ENCODE data around the gene FGFR2. TPM values are rescaled to one million over a fixed set of nuclear protein-coding genes. Genes with fewer than 3 reads are reported as not detected.

Gene FGFR2
- total and polyA plus RNA-seq, 2 of the 4 experiments (the other 2 are of a cell fraction) = not detected

GRCh38 chr10:121481180-121481579 is 117.1 kb downstream of the FGFR2 start:
- ChIA-PET POLR2A (ENCODE audit: unreplicated experiment) (no interaction called here), CTCF (no interaction called here)
- no peak overlapping the region for H2BK5ac ChIP-seq (ENCODE audit: low read depth, low read length, poor library complexity, severe bottlenecking)
- no peaks in the 10 kb centered on the region for H3K4me1 ChIP-seq (ENCODE audit: control insufficient read depth, insufficient read depth, low read length)
- WGBS, 2 experiments (ENCODE audit: extremely low coverage in 2 of 2, insufficient read length in 1 of 2) = no CpG with 5 or more reads among the region's 1 CpG
- H2AFZ ChIP-seq (replicated peaks; ENCODE audit: low read length, poor library complexity) = no peak overlapping the region
- no peak overlapping the region for H3K27ac ChIP-seq (ENCODE audit: insufficient read depth, low read length)
- no peak overlapping the region for H3K23ac ChIP-seq (ENCODE audit: low read depth, low read length)
- no peak overlapping the region for H3K4ac ChIP-seq (ENCODE audit: low read depth, low read length)
- H3K4me3 ChIP-seq (ENCODE audit: insufficient read depth, low read depth, low read length) = no peak overlapping the region
- BruUV-seq (replicated peaks) = no TSS peak
- H3K36me3 ChIP-seq (ENCODE audit: control insufficient read depth, insufficient read depth, low read length) = no peaks in the 10 kb centered on the region
- DNase-seq (no peak), ATAC-seq (ENCODE audit: low read depth) (no peak)
- H3K4me2 ChIP-seq (ENCODE audit: low read depth, low read length) = no peak overlapping the region
- H3K9me3 ChIP-seq (ENCODE audit: control insufficient read depth, insufficient read depth, low read length) = peaks cover 29% of the 10 kb centered on the region
- no peaks in the 10 kb centered on the region for H3K9me1 ChIP-seq (ENCODE audit: insufficient read depth, low read length)
- H3K14ac ChIP-seq (replicated peaks; ENCODE audit: low read depth, low read length) = no peak overlapping the region
- H3K27me3 ChIP-seq (ENCODE audit: control insufficient read depth, insufficient read depth, low read length) = no peaks in the 10 kb centered on the region
- H4K20me1 ChIP-seq (ENCODE audit: insufficient read depth, low read length) = no peaks in the 10 kb centered on the region
- no peak overlapping the region for H3K18ac ChIP-seq (ENCODE audit: low read depth, low read length)
- no peak overlapping the region for H2BK20ac ChIP-seq (ENCODE audit: low read depth, low read length)
- TF ChIP-seq CHD1 (IDR thresholded peaks at IDR 0.05; ENCODE audit: low read depth, low read length) (no peak), RCOR1 (IDR thresholded peaks at IDR 0.05; ENCODE audit: insufficient replicate concordance, low read length) (no peak), RAD21 (IDR thresholded peaks at IDR 0.05; ENCODE audit: low read length) (no peak), MXI1 (IDR thresholded peaks at IDR 0.05; ENCODE audit: borderline replicate concordance, low read depth, low read length) (no peak), SMC3 (IDR thresholded peaks at IDR 0.05; ENCODE audit: low read depth, low read length) (no peak), NFE2L2 (IDR thresholded peaks at IDR 0.05; ENCODE audit: low read depth, low read length) (no peak), CEBPB (IDR thresholded peaks at IDR 0.05; ENCODE audit: low read depth, low read length) (no peak), RFX5 (IDR thresholded peaks at IDR 0.05; ENCODE audit: low read depth, low read length) (no peak), MAZ (IDR thresholded peaks at IDR 0.05; ENCODE audit: borderline replicate concordance, low read depth, low read length) (no peak), ELK1 (IDR thresholded peaks at IDR 0.05; ENCODE audit: borderline replicate concordance, low read depth, low read length) (no peak)
- TF ChIP-seq, protein P1, sequence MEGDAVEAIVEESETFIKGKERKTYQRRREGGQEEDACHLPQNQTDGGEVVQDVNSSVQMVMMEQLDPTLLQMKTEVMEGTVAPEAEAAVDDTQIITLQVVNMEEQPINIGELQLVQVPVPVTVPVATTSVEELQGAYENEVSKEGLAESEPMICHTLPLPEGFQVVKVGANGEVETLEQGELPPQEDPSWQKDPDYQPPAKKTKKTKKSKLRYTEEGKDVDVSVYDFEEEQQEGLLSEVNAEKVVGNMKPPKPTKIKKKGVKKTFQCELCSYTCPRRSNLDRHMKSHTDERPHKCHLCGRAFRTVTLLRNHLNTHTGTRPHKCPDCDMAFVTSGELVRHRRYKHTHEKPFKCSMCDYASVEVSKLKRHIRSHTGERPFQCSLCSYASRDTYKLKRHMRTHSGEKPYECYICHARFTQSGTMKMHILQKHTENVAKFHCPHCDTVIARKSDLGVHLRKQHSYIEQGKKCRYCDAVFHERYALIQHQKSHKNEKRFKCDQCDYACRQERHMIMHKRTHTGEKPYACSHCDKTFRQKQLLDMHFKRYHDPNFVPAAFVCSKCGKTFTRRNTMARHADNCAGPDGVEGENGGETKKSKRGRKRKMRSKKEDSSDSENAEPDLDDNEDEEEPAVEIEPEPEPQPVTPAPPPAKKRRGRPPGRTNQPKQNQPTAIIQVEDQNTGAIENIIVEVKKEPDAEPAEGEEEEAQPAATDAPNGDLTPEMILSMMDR (conservative IDR thresholded peaks at IDR 0.05; ENCODE audit: low read depth, low read length) = no peak
- TF ChIP-seq, protein P2, sequence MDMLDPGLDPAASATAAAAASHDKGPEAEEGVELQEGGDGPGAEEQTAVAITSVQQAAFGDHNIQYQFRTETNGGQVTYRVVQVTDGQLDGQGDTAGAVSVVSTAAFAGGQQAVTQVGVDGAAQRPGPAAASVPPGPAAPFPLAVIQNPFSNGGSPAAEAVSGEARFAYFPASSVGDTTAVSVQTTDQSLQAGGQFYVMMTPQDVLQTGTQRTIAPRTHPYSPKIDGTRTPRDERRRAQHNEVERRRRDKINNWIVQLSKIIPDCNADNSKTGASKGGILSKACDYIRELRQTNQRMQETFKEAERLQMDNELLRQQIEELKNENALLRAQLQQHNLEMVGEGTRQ (IDR thresholded peaks at IDR 0.05; ENCODE audit: low read depth, low read length) = no peak
- no peak overlapping the region for H4K5ac ChIP-seq (ENCODE audit: low read depth, low read length)
- H4K91ac ChIP-seq (ENCODE audit: insufficient read depth, low read depth, low read length) = no peak overlapping the region
- H4K8ac ChIP-seq (ENCODE audit: low read depth in 2 of 2, low read length in 2 of 2) = no peak overlapping the region
- intact Hi-C loops (cut with micrococcal nuclease) (no loop called here), dilution Hi-C loops (cut with HindIII; ENCODE audit: low sequenced_read_pairs, unreplicated experiment) (no loop called here), in situ Hi-C loops (cut with MboI; ENCODE audit: low sequenced_read_pairs) (no loop called here)
- H2BK120ac ChIP-seq (ENCODE audit: low read depth, low read length) = no peak overlapping the region
- H3K79me1 ChIP-seq (ENCODE audit: low read depth in 1 of 2, low read length in 2 of 2) = no peaks in the 10 kb centered on the region
- no peak overlapping the region for H2AK5ac ChIP-seq (ENCODE audit: low read depth, low read length)
- no peak overlapping the region for H3K9ac ChIP-seq (ENCODE audit: low read depth, low read length)
- H3K56ac ChIP-seq (ENCODE audit: extremely low read depth, insufficient read depth, low read length) = no peak overlapping the region
- H2AK9ac ChIP-seq (replicated peaks; ENCODE audit: low read depth, low read length, poor library complexity) = no peak overlapping the region
- H2BK15ac ChIP-seq (ENCODE audit: low read depth, low read length) = no peak overlapping the region

Data from IMR-90 (cell line).